HG02571 (cell line): Measurements from ENCODE around the gene PPP4R3C.
"Not testable (repeated sequence)": the region's sequence is repeated elsewhere in the genome, so short reads cannot be mapped to it uniquely, and the experiment has no call there.

ENCODE experiments used
- ATAC-seq: cut with Tn5 transposase; IDR thresholded peaks from one replicate; pipeline ENCODE4 v1.9.1; 2021; ENCODE audit warnings: mild to moderate bottlenecking, moderate library complexity; ENCODE audit not compliant: unreplicated experiment

PPP4R3C gene

GRCh38 chrX:27463187-27463586 lies at the start of gene PPP4R3C:
PPP4R3C (minus strand) TSS chrX:27463341; CDS start chrX:27463296, 45 bp downstream.
- ATAC-seq: no peak

GRCh38 chrX:27491397-27491796 lies 28.3 kb upstream of the PPP4R3C start:
- ATAC-seq: no peak

GRCh38 chrX:27466051-27466450 lies 2.9 kb upstream of the PPP4R3C start:
- no peak for ATAC-seq

GRCh38 chrX:27465036-27465435 lies 1.9 kb upstream of the PPP4R3C start:
- no peak for ATAC-seq

GRCh38 chrX:27459129-27459528 lies 4.0 kb downstream of the PPP4R3C start:
- not testable (repeated sequence) for ATAC-seq

GRCh38 chrX:27458544-27458943 lies 4.6 kb downstream of the PPP4R3C start:
- ATAC-seq: not testable (repeated sequence)

- no peak for ATAC-seq
Measured at GRCh38 chrX:27451324-27451723, 11.8 kb downstream of the PPP4R3C start.

- no peak for ATAC-seq
Measured at GRCh38 chrX:27446423-27446822, 16.7 kb downstream of the PPP4R3C start.

- no peak for ATAC-seq
Measured at GRCh38 chrX:27445438-27445837, 17.7 kb downstream of the PPP4R3C start.

GRCh38 chrX:27444093-27444908 lies 18.8 kb downstream of the PPP4R3C start:
- peak; percentile 71 for ATAC-seq

- ATAC-seq: not testable (repeated sequence)
Measured at GRCh38 chrX:27442392-27442791, 20.7 kb downstream of the PPP4R3C start.

- ATAC-seq: no peak
Measured at GRCh38 chrX:27439771-27440170, 23.4 kb downstream of the PPP4R3C start.

- ATAC-seq: no peak
Measured at GRCh38 chrX:27438937-27439336, 24.2 kb downstream of the PPP4R3C start.

- no peak for ATAC-seq
Measured at GRCh38 chrX:27435031-27435430, 28.1 kb downstream of the PPP4R3C start.
